Raji (cell line): ENCODE data around the gene CSRP3.

Source experiments
- POLR2A ChIP-seq: IDR thresholded peaks from 2 replicates; pipeline ENCODE4 v1.6.1; 2011; ENCODE audit warnings: low read depth, low read length, control low read depth; ENCODE audit not compliant: insufficient read depth

CSRP3 gene

DNA sequence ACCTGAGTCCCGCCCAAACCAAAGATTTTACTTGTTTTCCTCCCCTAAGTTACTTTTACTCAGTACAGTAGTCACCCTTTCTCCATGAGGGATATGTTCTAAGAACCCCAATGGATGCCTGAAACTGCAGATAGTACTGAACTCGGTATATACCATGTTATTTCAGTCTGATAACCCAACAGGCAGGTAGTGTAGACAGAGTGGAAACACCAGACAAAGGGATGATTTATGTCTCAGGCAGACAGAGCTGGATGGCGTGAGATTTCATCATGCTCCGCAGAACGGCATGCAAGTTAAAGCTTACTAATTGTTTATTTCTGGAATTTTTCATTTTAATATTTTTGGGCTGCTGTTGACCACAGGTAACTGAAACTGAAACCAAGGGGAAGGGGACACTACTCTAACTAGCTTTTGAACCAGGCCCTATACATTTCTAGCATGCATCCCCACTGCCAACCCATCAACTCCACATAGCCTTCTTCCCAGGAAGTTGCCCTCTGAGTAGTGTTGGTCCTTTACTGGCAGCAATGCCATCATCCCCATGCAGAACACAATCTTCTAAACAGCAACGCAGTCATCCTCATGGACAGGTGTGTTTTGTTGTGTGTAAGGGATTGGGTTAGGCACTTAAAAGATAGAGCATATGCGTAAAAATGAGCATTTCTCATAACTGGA is 27.7 kb downstream of the CSRP3 start:
- no peak for TF ChIP-seq POLR2A

DNA sequence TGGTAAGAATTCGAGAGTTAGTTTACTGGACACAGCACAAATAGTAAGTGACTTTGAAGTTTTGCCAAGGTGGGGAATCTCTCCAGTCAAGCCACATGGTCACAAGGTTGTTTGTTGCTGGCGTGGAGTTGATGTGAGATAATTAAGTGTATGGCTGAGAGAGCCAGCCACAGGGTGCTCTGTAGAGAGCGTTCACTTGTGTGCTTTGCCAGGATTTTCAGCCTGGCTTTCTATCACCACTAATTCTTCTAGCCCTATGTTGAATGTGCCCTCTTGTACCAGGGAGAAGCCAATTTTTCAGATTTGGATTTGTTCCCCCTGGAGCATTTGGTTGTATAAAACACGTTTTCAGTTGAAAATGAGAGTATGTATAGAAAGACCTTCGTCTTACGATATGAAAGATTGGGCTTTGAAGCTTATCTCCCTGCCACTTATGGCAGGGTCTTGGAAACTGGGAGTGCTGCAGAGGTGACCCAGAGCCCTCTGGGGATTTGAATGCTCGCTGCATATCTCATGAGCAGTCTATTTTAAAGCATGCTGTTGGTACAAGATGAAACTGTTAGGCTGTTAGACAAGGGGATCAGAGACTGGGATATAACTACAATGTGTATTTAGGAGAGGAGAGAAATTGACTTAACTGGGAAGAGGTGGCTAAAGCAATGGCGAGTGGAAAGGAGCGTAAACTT is 28.6 kb downstream of the CSRP3 start:
- TF ChIP-seq POLR2A, result no peak

DNA sequence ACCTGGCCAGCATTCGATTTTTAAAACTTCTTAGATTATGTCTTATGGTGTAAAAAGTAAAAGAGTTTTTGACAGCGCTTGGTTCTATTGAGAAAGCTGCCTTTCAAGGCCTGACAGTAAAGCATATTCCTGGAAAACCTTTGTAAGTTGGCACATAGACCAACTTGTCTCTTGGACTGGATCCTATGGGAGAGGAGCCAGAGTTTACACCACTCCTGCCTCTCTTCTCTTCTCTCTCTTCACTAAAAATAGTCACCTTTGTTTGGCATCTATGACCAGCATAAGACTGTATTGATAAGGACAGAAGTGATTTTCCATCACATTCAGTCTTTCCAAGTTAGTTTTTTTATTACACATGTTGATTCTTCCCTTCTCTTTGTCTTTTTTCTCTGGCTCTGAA is 33.7 kb downstream of the CSRP3 start:
- TF ChIP-seq POLR2A, result no peak

DNA sequence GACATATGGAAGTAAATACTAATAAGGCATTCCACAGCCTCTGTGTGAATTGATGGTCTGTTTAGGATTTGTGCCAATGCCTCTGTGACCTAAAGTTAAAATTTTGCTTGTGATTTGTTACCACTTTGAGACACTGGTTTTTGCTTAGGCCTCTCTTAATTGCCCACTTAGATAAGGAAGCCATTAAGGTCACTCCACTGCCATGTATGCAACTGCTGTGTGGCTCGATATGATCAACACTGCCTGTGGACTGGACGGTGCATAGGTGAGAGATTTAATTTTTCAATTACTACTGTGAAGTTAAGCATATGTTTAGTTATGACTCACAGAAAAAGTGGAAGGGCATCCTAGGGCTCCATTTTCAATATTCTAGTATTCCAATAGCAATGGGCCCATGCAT is 36.9 kb downstream of the CSRP3 start:
- no peak for TF ChIP-seq POLR2A

DNA sequence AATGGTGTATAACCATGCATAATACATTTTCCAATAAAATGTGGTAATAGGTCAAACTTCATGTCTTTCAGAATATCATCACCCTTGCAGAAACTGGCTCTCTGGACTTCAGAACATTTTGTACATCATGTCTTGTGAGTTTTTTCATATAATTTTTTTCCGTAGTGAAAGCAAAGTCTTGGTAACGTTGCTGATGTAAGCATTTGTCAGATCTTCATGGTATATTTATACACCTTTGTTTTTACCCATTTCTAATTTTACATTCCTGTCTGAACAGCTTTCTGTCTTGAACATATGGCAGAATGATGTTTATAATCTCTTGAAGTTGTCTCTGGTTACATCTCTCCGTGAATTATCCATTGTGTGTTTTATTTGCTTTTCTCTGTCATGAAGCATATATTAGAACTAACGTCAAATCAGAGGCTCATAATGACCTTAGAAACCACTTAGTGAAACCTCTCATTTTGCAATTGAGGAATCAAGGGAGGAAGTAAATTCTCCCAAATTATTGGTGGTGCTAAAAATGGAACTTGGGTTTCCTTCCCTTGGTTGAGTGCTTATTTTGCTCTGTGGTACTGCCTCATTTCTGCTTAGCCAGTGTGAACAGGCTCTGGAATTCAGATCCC is 37.4 kb downstream of the CSRP3 start:
- no peak for TF ChIP-seq POLR2A

DNA sequence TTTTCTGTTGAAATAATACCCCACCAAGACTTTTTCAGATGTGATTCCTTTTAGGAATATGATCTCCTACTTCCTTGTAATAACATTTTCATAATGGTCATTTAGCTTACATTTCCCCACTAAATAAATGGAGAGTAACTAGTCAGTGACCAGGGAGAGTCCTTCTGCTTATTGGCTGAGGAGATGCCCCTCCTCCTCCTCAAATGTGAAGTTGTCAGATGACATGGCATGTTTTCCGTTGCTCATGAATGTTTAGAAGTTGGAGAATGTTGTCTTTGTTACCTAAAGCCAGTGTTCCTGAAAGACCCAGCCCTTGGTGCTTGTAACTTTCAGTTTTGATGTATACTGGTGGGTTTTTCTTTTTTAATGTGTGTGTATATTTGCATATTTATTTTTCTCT is 38.2 kb downstream of the CSRP3 start:
- TF ChIP-seq POLR2A, result no peak

DNA sequence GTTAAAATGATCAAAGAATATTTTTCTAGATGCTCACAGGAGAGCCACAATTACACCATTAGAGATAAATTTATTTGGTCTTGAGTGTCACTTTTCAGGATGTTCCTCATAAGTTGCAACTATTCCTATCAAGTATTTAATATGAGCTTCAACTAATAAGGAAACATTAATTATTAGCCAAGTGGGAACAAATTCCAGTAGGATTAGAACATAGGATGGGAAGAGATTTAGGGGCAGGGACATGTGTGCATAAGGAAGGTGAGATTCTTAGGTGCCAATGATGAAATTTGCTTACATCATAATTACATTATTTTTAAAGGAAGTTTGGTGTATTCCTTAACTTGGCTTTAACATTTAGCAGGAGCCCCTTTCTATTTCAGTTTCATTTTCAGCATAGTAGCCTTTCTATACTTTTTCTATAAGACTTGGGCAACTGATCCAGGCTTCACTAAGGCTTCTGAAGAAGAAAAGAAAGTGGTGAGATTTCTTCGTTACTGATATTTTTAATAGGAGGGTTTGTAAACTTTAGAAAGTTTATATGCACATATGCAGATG is 38.8 kb downstream of the CSRP3 start:
- no peak for TF ChIP-seq POLR2A

DNA sequence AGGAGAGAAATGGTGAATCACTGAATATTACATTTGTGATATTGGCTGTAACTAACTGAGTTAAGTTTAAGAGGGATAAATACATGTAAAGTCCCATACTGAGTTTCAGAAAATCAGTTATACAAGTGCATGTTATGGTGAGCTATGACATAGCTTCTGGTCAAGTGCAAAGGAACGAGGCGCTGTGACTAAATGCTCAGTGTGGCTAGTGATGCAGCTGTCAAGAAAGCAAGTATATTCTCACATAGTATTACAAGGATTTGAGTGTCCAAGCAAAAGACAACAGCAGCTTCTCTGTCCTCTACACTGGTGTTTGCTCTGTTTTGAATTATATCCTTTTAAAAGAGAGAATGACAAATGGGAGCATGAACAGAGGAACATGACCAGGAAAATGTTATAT is 40.1 kb downstream of the CSRP3 start:
- TF ChIP-seq POLR2A, result no peak

DNA sequence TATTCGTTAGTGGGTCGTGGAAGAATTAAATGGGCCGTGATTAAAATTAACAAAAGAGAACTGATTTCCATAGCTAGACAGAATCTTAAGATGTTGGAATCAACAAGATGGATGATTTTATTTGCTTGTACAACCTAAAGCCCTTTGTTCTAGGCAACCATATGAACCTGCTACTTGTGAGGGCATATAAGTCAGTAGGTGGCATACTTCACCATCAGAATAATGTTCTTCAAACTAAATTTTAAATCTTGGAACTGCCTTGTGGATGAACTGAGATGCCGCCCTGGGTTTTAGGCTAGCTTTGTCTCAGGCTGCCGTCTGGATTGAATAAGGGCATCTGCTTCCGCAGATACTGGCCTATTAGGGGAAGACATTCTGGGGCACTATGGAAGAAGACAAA is 40.9 kb downstream of the CSRP3 start:
- no peak for TF ChIP-seq POLR2A

DNA sequence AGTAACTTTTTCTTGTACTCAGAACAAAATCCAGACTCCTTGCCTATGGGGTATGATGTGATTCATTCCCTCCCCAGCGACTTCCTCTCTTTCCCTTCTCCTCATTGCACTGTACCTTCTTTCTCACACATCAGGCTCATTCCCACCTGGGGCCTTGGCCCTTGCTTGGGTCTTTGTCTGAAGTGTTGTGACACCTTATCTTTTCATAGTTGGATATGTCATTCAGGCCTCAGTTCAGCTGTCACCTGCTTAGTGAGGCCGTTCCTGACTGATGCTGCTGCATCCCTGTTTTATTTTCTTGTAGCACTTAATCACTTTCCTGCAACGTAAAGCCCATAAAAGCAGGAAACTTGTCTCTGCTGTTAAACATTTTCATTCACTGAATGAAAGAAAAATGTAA is 44.9 kb downstream of the CSRP3 start:
- no peak for TF ChIP-seq POLR2A

DNA sequence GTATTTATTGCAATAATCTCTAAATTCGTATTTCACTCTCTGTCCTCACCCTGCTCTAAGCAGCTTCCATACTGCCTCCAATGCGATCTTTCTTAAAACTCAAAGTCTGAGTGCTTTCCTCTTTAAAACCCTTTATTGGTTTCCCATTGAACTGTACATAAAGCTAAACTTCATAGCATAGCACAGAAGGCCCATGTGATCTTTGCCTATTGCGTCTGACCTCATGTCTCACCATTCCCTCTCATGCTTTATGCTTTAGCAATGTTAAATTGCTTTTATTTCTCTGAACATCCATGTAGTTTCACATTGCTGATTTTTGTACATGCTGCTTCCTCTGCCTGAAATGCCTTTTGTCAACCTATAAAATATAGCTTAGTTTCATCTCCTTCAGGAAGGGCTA is 56.5 kb downstream of the CSRP3 start:
- no peak for TF ChIP-seq POLR2A

DNA sequence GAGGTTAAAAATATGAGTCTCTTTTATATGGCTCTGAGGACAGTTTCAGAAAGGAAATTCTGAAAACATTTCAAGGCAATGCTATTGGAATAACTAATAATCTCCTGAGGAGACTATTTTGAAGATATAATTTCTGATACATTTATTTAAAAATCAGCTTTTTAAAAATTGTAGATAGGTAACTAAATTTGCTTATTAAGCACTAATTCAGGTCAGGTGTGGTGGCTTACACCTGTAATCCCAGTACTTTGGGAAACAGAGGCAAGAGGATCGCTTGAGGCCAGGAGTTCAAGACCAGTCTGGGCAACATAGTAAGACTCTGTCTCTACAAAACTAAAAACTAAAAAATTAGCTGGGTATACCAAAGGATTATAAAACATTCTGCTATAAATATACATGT is 67.8 kb downstream of the CSRP3 start:
- no peak for TF ChIP-seq POLR2A
